Measurements from ENCODE around the gene DAD1. TPM values are rescaled to one million over a fixed set of nuclear protein-coding genes. Genes with fewer than 3 reads are reported as not detected.

The DAD1 gene
- total RNA-seq, 1 experiment from 2014 or later: 290 TPM

DNA sequence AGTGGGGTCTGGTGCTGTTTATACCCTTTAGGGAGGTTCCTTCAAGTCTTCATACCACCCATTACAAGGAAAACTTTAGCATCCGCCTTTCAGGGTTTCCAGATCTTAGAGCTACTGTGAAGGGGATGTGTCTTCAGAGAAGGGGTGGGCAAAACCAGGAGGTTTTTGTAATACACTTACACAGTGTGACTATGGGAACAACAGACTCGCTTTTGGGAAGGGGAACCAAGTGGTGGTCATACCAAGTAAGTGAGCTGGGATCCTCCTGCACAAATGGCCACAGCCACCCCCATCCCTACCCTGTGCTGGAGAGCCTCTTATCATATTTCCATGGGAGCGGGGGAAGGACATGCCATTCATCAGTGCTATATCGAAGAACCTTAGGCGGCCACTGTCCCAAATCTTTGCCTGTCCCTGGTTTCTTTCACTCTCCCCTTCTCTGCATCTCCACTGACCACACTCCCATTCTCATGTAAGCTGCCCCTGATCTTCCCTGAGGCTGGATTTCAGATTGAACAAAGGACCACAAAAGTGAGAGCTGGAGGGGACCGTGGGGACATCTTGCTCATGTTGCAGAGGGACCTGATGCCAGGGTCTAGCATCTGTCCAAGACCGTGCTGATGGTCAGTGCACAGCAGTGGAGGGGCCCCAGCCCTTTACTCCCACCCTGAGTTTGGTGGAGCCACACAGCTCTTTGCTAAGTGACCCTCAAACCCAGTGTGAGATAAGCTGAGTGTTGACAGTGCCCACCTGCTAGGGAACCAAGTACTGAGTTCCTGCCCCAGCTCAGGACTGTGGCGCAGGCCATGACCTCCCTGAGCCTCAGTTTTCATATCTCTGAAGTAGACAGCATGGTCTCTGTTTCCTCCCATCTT lies 51.4 kb downstream of the DAD1 start:
- no peak for DNase-seq (ENCODE audit: low read depth)

DNA sequence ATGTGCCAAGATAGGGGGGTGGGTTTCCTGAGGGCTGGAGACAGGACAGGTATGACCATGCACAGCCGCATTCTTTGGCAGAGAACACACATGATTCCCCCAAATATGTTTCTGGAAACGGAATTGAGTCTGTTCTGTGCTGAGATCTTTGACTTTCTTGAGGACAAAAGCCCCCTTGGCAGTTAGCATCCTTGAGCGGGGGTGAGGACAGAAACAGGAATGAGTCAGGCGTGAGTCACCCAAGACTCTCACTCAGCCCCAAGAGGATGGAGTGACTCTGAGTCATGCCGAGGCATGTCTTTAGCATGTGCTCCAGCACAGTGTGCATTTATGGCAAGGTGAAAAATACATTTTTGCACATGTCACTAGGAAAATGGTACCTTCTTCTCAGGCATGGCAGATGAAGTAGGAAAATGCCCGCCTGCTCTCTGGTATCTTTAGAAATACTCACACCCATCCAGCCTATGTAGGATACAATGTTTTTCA lies 52.1 kb downstream of the DAD1 start:
- DNase-seq (ENCODE audit: low read depth): peak; percentile 95

DNA sequence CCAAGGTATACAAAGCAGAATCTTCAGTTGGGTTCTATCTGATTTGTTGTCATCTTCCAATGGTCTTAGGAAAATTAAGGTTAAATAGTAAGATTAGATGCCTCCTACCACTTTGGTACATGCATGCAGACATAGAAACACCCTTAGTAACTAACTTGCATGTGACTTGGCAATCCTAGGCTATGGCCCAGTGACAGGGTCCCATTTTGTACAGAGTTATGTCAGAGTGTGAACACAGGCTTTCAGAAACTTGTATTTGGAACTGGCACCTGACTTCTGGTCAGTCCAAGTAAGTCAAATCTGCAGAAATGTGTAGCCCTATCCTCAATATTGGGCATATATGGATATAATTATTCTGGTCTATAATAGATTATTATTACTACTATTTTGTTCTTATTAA lies 53.1 kb downstream of the DAD1 start:
- no peak for DNase-seq (ENCODE audit: low read depth)

DNA sequence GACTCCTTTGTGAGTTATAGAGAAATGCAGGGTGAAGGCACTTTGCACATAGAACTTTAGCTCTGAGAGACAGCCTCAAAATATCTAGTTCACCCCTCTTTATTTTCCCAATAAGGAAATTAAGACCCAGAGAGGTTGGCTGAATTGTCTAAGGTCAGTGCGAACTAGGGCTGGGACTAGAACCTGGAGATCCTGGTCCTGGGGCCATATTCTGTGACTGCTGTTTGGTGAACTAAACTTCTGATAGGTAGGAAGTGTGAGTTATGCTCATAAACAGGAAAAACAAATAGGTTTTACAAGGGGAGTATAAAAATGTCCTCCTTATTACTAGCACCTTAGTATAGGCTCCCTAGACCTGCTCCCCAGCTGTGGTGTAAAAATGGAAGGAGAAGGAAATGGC lies 53.9 kb downstream of the DAD1 start:
- DNase-seq (ENCODE audit: low read depth): no peak

DNA sequence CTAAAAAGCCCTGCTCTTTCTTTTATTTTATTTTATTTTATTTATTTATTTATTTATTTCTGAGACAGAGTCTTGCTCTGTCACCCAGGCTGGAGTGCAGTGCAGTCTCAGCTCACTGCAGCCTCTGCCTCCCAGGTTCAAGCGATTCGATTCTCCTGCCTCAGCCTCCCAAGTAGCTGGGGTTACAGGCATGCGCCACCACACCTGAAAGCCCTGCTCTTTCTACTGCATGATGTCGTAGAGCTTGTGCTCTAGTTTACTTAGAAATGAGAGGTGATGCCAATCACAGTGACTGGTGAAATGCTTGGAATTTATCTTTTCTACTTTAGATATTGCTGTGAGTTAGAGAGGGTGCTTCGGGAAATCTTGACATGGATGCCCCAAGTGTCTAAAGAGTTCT lies 54.5 kb downstream of the DAD1 start:
- no peak for DNase-seq (ENCODE audit: low read depth)

DNA sequence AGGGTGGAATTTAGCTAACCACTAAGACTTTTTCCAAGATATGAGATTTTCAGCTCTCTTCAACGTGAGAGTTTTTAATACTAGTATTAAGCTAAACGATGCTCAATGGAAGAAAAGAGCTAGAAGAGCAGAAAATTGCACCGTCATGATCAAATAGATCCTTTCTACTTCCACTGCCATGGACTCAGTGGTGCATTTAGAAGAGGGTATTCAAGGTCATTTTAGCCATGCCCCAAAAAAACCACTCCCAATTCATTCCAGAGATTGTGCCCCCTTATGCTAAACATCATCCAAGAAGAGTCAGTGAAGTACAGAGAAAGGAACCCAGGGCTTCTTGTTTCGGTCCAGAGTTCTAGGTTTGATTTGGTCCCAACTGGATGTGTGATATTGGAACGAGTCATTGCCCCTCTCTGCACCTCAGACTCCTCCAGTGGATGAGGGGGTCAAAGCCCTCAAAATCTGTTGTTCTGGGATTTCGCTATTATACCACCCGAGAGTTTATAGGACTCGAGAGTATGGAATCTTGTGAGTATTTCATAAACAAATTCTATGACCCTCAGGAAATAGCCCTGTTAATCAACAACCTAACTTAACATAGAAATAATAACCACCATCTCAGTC lies 55.2 kb downstream of the DAD1 start:
- no peak for DNase-seq (ENCODE audit: low read depth)

DNA sequence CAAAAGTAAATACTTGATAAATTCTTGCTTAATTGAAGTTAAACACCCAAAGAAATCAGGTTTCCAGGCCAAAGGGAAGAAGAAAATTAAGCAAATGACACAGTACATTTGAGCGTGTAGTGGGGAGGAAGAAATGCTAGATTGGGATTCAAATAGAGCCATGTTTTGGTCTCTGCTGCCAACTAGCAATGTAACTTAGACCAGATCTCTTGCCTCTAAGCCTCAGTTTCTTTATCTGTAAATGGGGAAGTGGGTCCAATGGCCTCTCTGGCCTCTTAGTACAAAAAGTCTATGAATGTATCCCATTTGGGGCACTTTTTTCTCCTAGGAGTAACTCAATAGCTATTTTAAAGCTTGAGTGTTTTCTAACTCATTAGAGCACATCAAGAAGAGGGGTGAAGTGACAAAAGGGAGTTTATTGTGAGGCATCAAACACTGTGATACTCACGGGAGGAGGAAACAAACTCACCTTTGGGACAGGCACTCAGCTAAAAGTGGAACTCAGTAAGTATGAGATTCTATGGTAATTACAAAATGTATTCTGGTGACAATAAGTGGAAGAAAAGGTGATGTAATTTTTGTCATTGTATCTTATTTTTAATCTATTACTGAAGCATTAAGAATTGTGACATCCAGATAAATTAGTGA lies 55.8 kb downstream of the DAD1 start:
- no peak for DNase-seq (ENCODE audit: low read depth)

DNA sequence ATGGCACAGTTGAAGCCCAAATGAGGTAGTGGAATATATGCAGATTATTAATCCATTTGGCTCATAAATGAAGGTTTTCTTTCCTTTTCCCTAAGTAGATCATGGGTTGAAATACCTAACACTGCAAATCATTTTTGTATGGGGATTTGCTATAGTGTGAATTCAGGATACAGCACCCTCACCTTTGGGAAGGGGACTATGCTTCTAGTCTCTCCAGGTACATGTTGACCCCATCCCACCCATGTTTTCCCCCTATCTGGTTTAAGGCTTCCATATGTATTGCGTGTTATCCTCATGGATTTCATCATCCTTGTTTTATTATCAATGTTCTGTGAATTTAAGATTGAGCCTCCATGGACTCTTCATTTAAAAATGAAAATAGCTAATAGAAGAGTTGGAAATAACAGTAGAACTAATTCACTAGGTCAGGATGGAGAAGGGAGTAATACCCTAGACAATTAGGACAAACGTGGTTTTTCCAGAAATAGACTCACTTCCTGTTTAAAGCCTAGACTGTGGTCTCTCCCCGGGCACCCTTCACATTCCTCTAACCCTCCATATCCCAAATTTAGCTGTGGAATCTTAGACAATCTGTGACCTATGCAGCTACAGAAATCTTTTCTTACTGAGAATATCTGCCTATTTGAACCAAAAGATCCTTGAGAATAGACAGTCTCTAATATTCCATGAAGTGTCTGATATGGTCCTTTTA lies 56.5 kb downstream of the DAD1 start:
- peak; percentile 68 for DNase-seq (ENCODE audit: low read depth)

DNA sequence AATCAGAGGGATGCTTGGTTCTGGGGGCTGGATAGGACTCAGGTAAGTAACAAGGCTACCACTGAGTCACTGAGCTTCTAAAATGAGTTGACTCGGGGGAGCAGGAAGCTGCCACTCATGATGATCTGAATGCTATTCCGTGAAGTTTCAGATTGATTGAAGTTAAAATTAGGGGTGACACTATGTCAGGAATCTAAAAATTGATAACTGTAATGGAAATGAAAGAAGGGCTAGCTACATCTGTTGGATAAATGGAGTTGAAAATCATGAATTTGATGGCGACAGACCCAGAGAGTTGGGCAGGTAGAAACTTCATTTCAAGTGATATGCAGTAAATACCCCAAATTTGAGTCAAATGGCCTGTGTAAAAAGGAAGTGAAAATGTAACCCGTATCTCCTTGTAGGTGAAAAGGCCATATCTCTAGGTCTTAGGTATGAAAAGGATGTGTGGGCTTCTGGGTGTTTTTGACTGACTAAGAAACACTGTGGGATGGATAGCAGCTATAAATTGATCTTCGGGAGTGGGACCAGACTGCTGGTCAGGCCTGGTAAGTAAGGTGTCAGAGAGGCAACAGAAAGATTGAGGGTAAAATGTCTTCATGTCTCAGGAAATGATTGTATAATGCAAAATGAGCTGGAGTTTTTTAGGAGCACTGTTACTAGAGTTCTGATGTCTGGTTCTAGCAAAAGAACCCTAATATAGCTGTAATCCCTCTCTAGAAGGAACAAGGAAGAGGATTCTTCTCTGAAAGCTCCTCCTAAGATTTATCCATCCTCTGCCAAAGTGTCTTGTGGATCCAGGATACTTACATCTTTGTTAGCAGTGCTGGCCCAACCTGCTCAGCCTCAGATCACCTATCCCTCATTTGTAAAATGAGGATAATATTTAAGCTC lies 57.3 kb downstream of the DAD1 start:
- no peak for DNase-seq (ENCODE audit: low read depth)

DNA sequence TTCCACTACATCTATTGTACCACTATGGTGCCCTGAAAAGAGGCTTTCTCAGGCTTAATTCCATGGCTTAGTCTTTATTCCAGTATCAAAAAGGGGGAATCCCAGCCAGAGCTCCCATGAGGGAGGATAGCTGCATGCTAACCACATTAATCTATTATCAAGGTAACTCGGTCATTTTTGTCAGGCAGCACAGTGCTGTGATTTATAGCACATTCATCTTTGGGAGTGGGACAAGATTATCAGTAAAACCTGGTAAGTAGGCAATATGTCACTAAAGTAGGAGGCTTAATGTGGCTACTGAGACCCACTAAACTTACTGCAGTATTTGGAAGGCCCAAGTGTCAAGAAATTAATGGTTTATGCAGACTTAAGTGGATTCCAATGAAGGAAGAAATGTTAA lies 58.9 kb downstream of the DAD1 start:
- no peak for DNase-seq (ENCODE audit: low read depth)

DNA sequence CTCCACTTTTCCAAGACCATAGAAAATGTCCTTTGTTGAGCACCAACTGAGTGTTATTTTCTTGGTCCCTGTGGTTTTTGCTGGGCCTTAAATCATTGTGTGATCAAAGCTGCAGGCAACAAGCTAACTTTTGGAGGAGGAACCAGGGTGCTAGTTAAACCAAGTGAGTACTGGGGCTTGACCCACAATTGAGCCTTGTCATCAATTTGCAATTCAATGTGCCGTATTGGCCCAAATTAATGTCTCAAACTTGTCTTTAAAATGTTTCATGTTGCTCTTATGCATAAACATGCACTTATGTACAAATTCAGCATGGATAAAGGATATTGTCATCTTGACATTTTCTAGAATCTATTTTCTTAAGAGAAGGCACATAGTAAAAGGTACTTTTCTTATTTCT lies 62.3 kb downstream of the DAD1 start:
- no peak for DNase-seq (ENCODE audit: low read depth)

DNA sequence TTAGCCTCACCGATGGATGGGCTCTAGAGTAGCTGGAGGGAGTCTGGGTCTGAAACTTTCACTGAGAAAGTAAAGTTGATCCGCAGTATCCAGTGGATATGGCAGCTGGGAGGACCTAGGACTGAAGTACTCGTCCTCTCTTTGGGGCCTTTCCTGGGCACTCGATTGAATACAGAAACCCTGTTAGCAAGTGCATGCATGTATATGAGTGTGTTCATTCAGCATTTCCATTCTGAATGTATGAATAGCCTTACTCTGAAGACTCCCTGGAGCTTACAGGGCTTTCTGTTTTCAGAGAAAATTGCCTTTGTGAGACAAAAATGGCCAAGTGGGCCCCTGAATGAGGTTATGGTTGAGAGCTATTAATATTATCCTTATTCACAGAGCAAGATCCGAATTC lies 62.8 kb downstream of the DAD1 start:
- DNase-seq (ENCODE audit: low read depth): no peak

DNA sequence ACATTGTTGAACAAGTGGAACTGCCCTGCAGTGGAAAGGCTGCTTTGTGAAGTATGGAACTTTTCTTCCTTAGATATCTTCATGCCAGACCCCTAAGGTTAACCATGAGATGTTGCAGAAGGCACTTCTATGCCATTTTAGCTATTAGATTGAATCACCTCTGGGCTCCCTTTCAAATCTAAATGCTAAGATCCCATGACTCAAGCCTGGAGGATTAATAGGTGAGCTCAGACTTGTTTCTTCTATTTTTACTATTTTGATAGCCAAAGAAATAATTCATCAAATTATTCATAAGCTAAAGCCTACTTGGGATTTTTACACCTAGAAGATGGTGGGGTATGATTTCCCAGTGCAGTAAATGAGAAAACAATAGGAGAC lies 64.3 kb downstream of the DAD1 start:
- DNase-seq (ENCODE audit: low read depth): no peak

DNA sequence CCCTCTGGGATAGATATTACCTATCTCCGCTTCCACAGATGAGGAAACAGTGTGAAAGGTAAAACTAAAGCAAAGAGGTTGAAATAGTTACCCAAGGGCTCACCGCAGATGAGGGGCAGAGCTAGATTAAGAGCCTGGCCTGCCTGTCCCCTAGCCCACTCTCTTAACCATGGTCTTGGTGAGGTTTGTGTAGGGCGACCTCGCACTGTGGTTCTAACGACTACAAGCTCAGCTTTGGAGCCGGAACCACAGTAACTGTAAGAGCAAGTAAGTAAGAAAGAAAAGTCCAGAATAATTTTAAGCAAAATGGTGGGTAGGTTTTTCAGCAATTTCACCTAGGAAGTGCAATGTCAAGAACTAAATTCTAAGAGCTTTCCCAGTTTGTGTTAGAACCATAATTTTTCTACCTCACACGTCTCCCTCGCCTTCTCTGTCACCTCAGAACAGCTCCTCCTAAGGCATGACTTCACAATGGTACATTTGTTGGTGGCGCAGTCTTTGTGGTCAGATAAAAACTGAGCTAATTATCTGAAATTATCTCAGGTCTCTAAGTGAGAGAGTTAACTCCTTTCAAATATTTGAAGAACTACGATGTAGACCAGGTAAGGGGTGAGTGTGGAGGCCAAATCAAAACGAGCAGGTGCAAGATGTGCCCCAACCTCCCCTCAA lies 64.8 kb downstream of the DAD1 start:
- DNase-seq (ENCODE audit: low read depth): no peak

DNA sequence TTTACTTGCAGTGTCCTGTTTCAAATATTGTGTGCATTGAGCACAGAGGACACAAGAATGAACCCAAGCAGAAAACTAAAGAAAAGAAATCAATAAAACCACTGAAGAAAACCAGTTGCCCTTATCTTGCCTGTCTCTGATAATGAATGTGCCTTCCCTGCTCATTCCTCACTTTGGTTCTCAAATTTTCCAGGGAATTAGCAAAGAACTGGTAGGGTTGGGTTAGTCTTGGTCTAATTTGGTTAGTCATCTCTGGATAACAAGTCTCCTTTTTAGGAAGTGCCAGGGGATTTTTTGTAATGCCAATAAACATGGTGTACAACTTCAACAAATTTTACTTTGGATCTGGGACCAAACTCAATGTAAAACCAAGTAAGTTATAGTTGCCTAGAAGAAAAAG lies 65.7 kb downstream of the DAD1 start:
- no peak for DNase-seq (ENCODE audit: low read depth)

DNA sequence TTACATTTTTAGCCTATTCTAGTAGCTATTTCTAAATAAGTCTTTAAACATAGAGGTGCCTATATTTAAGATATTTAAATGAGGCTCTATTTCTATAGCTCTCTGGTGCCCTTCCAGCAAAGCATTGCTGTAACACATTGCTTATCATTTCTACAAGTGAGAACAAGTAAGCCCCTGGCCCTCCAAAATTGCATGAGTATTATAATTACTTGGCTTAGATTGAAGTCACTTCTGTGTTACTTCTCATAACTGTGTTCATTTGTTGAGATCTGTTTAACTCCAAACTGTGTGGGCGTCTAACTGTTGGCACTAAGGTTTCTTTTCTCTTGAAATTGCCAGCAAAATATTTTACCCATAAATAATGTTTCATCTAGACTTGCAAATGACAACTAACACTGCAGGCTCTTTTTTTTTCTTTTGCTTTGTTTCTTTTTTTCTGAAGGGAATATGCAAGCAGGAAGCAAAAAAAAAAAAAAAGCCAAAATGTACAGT lies 66.5 kb downstream of the DAD1 start:
- no peak for DNase-seq (ENCODE audit: low read depth)

DNA sequence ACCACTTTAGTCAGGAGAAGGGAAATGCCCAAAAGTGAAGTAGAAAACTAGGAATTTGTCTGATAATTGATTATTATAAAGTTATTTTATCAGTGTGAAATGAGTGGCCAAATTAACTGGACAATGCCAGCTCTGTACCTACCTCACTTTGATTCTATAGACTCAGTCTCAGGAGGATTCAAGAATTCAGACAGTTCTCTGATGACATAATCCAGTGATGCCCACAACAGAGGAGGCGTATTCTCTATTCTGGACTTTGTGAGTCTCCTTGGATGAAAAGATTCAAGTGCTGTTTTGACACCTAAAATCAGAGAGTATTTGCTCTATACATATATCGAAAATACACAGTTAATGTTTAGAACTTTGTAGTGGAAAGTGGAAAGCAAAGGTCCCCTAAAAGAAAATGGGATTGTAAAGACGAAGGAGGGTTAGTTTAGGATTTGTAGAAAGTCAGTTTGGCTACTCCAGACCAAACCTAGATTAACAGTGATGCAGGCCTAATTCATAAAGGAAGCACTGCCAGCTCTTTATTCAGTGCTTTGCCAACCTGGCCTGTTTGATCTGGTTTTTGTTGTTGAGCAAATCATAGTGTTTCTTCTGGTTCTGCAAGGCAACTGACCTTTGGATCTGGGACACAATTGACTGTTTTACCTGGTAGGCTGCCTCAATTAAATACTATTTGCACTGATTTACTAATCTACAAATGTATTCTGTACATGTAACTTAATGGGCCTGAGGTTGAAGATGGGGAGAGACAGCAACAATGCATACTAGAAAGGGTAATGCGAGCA lies 67.4 kb downstream of the DAD1 start:
- DNase-seq (ENCODE audit: low read depth): no peak

DNA sequence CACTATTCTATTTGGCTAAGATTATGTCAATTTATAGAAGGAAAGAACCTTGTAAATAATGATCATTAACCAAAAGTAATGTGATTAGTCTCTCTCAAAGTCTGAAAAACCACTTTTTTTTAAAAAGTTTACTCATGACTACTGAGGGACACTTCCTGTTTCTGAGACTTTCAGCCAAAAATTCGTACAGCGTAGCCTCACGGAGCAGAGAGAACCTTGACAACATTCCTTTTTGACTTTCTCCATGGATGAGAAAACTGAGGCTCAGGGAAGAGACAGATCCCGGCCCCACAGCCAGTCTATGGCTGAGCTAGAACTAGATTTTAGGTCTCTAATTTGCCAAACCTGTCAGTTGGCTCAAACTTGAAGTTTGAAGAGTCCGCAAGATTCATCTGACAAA lies 68.2 kb downstream of the DAD1 start:
- DNase-seq (ENCODE audit: low read depth): no peak

All from LHCN-M2 (cell line).